Activated CD8-positive, alpha-beta T cell treated with anti-CD3 and anti-CD28 coated beads for 36 hours (primary cell): ENCODE data around the gene FOXP1. TPM values are rescaled to one million over a fixed set of nuclear protein-coding genes. Genes with fewer than 3 reads are reported as not detected.

Experiments
- ATAC-seq: fragments of 200-7000 bp; cut with Tn5 transposase; one replicate; pipeline ENCODE4 v1.10.0; 2021; ENCODE audit warnings: mild to moderate bottlenecking, moderate library complexity
- CTCF ChIA-PET: fragments of 350-600 bp; sonication (Branson Sonifier 250); formaldehyde crosslinking; loops from one replicate; lab custom pipeline; 2021; ENCODE audit warnings: antibody characterized with exemption; lab: Charles Lee
- POLR2A ChIA-PET: fragments of 350-600 bp; sonication (Branson Sonifier 250); formaldehyde crosslinking; loops from one replicate; lab custom pipeline; 2021; ENCODE audit warnings: antibody characterized with exemption; lab: Charles Lee
- DNase-seq: peaks from one replicate; pipeline ENCODE4 v3.0.0-alpha.2; 2020
- H3K27ac Mint-ChIP-seq: one replicate; pipeline ENCODE4 v1.8.0; 2021; ENCODE audit warnings: mild to moderate bottlenecking, mixed read lengths
- H3K27me3 Mint-ChIP-seq: one replicate; pipeline ENCODE4 v1.8.0; 2021; ENCODE audit warnings: mixed read lengths
- H3K36me3 Mint-ChIP-seq: one replicate; pipeline ENCODE4 v1.8.0; 2021; ENCODE audit warnings: low read depth, mixed read lengths
- H3K4me1 Mint-ChIP-seq: one replicate; pipeline ENCODE4 v1.8.0; 2021; ENCODE audit warnings: low read depth, mixed read lengths
- H3K4me3 Mint-ChIP-seq: one replicate; pipeline ENCODE4 v1.8.0; 2021; ENCODE audit warnings: mild to moderate bottlenecking, moderate library complexity, mixed read lengths
- H3K9me3 Mint-ChIP-seq: one replicate; pipeline ENCODE4 v1.8.0; 2021; ENCODE audit warnings: mixed read lengths
- intact Hi-C: fragments of 100-400 bp; cut with micrococcal nuclease; formaldehyde crosslinking; loops from one replicate; pipeline ENCODE4 v1.10.0; 2022
- total RNA-seq, 2 experiments: library from RNA; stranded (reverse); gene quantifications; one replicate each; pipeline ENCODE4 v1.2.3, GENCODE V29; 2021
- TF ChIP-seq, protein P1 (sequence below): fragments of 200-600 bp; IDR thresholded peaks from one replicate; pipeline ENCODE4 v1.8.0; 2022; ENCODE audit warnings: antibody characterized with exemption, mild to moderate bottlenecking

The FOXP1 gene
- total RNA-seq, 2 experiments from 2014 or later, result 145 to 153 TPM

DNA sequence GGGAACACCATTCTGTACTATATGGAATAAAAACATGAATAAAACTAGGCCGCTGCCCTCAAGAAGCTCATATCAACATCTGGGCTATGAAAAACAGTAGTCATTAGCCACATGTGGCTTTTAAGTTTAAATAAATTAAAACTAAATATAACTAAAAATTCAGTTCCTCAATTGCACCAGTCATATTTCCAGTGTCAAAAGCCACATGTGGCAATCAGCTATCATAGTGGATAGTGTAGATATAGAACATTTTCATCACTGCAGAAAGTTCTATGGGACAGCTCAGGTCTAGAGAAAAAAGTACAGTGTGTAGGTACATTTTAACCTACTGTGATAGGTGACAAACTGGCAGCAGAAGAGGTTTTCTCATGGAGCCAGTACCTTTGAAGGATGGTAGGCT lies 261.4 kb downstream of the FOXP1 start:
- intact Hi-C loops, result no loop called here
- ChIA-PET POLR2A (no interaction called here), CTCF (interaction anchor here (0.6 kb wide), 1 partner anchor 251 kb away, joined by 3 read pairs; no protein-coding TSS in a partner anchor)
- H3K9me3 Mint-ChIP-seq, result peaks cover 2% of the 10 kb centered on the region
- peaks cover 12% of the 10 kb centered on the region for H3K36me3 Mint-ChIP-seq
- DNase-seq, result no peak
- H3K27me3 Mint-ChIP-seq, result no peaks in the 10 kb centered on the region
- TF ChIP-seq, protein P1, sequence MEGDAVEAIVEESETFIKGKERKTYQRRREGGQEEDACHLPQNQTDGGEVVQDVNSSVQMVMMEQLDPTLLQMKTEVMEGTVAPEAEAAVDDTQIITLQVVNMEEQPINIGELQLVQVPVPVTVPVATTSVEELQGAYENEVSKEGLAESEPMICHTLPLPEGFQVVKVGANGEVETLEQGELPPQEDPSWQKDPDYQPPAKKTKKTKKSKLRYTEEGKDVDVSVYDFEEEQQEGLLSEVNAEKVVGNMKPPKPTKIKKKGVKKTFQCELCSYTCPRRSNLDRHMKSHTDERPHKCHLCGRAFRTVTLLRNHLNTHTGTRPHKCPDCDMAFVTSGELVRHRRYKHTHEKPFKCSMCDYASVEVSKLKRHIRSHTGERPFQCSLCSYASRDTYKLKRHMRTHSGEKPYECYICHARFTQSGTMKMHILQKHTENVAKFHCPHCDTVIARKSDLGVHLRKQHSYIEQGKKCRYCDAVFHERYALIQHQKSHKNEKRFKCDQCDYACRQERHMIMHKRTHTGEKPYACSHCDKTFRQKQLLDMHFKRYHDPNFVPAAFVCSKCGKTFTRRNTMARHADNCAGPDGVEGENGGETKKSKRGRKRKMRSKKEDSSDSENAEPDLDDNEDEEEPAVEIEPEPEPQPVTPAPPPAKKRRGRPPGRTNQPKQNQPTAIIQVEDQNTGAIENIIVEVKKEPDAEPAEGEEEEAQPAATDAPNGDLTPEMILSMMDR, result no peak
- H3K4me1 Mint-ChIP-seq, result peaks cover 26% of the 10 kb centered on the region
- no peak overlapping the region for H3K4me3 Mint-ChIP-seq
- ATAC-seq, result no peak
- no peak overlapping the region for H3K27ac Mint-ChIP-seq

DNA sequence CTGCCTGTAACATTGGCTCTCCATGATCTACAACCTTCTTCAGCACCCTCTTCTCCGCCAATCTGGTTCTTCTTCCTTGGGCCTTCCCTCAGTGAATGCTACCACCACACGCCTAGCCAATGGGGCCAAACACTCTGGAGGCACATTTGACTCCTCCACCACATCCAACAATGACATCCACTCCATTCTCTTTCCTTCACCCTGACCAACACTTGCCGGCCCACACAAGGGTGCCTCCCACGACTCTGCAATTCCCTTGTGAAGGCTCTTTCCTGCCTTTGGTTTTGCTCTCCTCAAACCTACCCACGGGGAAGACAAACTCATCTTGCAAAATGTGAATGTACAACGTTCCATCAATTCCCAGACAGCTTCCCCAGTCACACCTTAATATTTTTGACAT lies 263.8 kb downstream of the FOXP1 start:
- POLR2A ChIA-PET, result interaction anchor here (1.1 kb wide), 1 partner anchor 9 kb away, joined by 3 read pairs; no protein-coding TSS in a partner anchor
- Mint-ChIP-seq H3K27me3 (no peaks in the 10 kb centered on the region), H3K36me3 (peaks cover 6% of the 10 kb centered on the region), H3K27ac (no peak overlapping the region), H3K4me3 (no peak overlapping the region), H3K9me3 (peaks cover 2% of the 10 kb centered on the region), H3K4me1 (peaks cover 40% of the 10 kb centered on the region)
- intact Hi-C loops, result no loop called here
- TF ChIP-seq, protein P1, result no peak
- CTCF ChIA-PET, result no interaction called here
- DNase-seq, result no peak
- ATAC-seq, result no peak

DNA sequence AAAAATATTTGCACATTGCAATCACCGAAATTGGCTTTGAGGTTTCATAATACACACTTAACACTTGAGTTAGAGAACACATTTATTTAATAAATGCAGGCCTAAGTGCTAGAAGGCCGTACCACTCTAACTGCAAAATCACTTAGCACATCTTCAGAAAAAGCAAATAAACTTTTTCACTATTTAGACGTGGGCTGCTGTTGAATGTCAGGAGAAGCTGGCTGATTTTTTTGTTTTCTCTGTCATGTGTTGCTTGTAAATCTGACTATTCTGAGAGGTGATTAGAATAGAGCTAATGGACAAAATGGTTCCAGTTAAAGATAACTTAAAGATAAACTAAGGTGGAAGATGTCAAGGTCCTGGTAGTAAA lies 265.1 kb downstream of the FOXP1 start:
- Mint-ChIP-seq H3K36me3 (peaks cover 3% of the 10 kb centered on the region), H3K9me3 (no peaks in the 10 kb centered on the region), H3K4me1 (peaks cover 43% of the 10 kb centered on the region), H3K27ac (no peak overlapping the region), H3K4me3 (no peak overlapping the region), H3K27me3 (no peaks in the 10 kb centered on the region)
- CTCF ChIA-PET, result no interaction called here
- no peak for ATAC-seq
- no peak for DNase-seq
- TF ChIP-seq, protein P1, result no peak
- POLR2A ChIA-PET, result interaction anchor here (1.1 to 1.2 kb wide), 2 partner anchors 18 to 110 kb away, joined by 3 read pairs; no protein-coding TSS in a partner anchor
- intact Hi-C loops, result no loop called here

DNA sequence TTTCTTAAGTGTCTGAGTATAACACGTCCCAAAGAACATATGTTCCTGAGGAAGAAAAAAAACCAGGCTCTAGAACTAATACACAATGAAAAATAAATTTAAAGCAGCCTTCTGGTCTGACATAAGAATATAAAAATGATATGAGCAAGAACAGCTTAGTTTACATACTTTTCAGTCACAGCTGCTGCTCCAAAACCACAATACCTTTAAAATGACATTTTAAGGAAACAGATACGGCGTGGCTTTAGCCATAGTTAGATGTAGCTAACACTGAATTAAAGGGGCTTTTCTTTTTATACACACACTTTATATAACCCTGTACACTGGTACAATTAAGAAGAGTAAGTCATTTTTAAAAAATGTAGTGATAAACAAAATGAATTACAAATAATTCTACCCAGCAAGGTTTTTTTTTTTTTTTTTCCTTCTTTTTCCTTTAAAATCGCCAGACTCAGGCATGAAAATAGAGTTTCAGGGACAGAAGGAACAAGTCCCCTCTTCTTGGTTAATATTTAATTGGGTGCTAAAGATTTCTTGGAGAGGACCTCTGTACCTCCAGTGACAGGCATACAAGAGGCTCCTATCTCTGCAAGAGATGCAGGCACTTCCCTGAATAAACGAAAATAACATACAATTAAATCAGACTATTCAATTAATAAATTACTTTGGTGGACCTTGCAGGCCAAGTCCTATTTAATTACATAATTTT lies 265.6 kb downstream of the FOXP1 start:
- H3K27ac Mint-ChIP-seq, result peak overlapping the region; percentile 64

More for the DNA sequence above, 265.6 kb downstream of the FOXP1 start:
- no peaks in the 10 kb centered on the region for H3K27me3 Mint-ChIP-seq
- H3K9me3 Mint-ChIP-seq, result no peaks in the 10 kb centered on the region
- ATAC-seq, result no peak
- H3K36me3 Mint-ChIP-seq, result peaks cover 3% of the 10 kb centered on the region
- ChIA-PET CTCF (no interaction called here), POLR2A (interaction anchor here (1.2 kb wide), 1 partner anchor 110 kb away, joined by 3 read pairs; no protein-coding TSS in a partner anchor)
- no peak overlapping the region for H3K4me3 Mint-ChIP-seq
- no peak for DNase-seq
- TF ChIP-seq, protein P1, result no peak
- intact Hi-C loops, result no loop called here
- peaks cover 43% of the 10 kb centered on the region for H3K4me1 Mint-ChIP-seq
